Ramos (cell line): ENCODE measurements around the gene AP1B1.
"Not testable (repeated sequence)": the region's sequence is repeated elsewhere in the genome, so short reads cannot be mapped to it uniquely, and the experiment has no call there.

Source experiments
- in situ Hi-C: fragments of 300-500 bp; cut with MboI; formaldehyde crosslinking; loops from one replicate; pipeline ENCODE4 v1.14.3; 2022; ENCODE audit warnings: low sequenced_read_pairs; ENCODE audit not compliant: unreplicated experiment

AP1B1 gene

DNA sequence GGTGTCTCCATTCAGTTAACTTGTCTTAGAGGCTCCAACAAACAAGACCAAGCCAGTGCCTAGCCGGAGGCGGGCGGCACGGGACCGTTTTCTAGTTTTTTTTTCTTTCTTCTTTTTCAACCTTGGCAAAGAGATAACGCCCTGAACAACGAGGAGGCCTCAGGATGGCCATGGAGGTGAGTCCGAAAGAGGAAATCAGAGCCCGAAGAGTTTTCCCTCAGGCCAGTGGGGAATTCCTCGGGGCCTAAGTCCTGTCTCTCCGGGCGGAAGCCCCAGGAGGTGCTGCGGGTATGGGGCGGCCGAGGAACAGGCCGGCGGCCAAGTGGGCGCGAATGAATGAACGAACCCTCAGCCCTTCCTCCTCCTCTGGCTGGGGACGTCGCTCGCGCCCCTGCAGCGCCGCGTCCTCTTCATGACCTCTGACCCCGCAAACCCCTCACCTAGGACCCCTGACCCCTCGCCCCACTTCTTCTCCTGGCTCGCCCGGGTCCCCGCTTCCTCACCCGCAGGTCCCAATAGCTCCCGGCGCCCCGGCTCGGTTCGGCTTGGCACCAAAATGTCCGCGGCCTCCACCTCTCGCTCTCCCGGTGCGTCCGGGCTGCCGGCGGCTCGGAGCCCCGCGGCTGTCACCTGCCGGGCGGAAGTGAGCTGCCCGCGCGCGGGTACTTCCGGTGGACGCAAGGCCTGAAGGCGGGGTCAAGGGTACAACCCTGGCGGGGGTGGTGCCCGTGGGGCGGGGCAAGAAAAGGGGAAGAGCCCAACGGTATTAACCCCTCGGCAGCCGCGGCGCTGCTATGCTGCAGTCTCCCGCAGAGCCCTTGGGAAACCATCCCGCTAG lies at the start of gene AP1B1:
AP1B1 (minus strand) TSS at position 650 of the 838 bp plus-strand sequence. CDS start 21,327 bp downstream, outside the sequence.
- in situ Hi-C loops = loop anchor here (25.0 kb wide), 1 partner anchor 576 kb away; the partner anchor contains the start of gene XBP1

DNA sequence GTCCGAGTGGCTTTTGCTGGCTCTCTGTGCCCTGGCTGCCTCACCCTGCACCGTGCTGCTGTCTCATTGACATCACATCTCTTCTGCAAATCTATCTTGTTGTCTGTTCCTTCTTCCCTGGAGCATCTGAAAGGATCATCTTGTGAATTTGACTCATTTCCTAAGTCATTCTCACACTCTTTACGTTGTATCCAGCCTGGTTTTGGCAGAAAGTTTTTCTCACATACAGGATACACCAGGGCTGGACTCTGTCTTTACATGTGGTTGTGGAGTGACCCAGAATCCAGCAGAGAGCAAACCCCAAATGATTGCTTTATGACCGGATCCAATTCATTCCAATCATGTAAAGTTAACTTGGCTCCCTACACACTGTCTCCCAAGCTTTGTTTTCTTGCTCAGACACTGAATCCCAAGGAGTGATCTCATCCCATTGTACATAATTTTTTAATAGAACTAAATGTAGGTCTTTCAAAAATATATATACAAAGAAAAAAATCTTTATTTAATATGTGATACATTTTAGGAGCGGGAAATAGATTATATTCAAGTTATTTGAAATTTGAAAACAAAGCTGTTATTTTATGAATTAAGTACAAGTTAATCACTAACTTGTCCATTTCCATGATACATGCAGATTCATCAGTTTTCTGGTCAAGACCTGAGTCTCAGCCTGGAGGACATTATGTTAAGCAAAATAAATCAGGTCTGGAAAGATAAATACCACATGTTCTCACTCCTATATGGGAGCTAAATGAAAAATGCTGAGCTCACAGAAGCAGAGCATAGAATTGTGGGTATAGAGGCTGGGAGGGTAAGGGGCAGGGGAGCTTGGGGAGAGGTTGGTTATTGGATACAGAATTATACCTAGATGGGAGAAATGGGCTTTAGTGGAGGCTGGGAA lies 47.1 kb upstream of the AP1B1 start:
- in situ Hi-C loops = no loop called here

DNA sequence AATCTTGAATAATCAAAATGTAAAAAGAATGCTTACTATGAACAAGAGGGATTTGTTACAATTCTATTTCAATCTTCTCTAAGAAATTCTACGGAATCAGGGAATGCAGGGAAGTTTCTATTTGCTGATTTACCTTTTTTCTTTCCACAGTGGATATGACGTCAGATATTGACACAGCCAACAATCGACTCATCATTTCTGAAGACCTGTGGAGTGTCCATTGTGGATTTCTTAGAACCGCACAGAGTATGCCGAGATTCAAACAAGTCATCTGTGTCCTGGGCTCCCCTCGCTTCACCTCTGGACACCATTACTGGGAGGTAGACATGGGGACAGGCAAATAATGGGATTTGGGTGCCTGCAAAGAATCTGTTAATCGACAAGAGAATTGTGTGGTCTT lies 45.9 kb upstream of the AP1B1 start:
- in situ Hi-C loops = no loop called here

DNA sequence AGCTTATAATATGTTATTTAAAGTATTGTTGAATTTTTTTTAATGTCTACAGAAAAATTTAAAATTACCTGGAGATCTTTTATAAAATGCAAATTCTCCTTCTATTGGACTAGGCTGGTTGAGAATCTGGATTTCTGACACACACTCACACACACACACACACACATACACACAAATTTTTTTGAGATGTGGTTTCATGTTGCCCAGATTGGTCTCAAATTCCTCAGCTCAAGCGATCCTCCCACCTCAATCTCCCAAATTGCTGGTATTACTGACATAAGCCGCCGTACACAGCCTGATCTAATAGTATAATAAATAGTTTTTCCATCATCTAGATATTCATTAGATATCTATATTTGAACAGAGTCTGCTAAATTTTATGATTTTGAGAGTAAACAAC lies 45.5 kb upstream of the AP1B1 start:
- in situ Hi-C loops = no loop called here

DNA sequence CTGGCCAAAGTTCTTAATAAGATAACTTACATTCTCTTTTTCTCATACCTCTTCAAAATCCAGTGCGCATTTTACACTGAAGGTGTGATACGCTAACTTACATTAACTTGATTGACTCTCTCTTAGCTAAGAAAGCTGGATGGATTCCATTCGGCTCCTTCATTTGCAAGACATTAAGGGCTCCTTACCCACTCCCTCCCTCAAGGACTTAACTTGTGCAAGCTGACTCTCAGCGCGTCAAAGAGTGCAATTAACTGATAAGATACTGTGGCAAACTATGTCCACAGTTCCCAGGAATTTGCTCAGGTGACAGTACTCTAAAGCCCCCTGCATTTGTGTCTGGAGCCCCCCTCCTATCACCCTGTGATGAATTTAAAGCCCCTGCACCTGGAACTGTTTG lies 43.6 kb upstream of the AP1B1 start:
- in situ Hi-C loops = no loop called here

DNA sequence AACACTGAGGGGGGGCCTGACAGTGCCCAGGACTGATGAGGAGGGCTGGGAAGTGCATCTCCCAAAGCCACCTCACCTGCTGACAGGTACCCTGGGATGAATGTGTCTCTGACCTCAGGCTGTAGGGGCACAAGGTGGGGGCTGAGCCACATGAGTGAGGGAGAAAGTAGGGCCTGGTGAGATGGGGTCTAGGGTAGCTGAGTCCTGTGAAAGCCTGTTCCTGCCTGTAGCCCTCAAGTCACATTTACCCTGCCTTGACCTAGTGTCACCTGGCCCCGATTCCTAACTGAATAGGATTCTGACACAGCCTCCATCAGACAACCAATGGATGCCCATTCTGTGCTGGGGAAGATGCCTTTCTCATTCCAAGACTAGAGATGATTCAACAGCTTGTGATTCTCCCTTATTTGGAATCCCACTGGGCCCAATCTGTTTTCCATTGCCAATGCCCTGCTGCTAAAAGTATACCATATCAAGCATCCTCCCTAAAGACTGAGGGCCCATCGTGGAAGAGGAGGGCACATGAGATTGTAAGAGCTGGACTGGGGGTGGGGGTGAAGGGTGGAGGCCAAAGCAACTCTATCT lies 38.9 kb upstream of the AP1B1 start:
- in situ Hi-C loops = no loop called here

DNA sequence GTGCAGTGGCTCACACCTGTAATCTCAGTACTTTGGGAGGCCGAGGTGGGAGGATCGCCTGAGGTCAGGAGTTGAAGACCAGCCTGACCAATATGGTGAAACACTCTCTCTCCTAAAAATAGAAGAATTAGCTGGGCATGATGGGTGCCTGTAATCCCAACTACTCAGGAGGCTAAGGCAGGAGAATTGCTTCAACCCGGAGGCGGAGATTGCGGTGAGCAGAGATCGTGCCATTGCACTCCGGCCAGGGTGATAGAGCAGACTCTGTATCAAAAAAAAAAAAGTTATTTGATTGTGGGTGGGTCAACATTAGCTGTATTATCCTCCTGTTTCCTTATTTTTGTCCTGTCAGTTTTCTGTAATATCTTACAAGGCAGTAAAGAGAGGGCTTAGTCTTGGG lies 38.1 kb upstream of the AP1B1 start:
- in situ Hi-C loops = no loop called here

DNA sequence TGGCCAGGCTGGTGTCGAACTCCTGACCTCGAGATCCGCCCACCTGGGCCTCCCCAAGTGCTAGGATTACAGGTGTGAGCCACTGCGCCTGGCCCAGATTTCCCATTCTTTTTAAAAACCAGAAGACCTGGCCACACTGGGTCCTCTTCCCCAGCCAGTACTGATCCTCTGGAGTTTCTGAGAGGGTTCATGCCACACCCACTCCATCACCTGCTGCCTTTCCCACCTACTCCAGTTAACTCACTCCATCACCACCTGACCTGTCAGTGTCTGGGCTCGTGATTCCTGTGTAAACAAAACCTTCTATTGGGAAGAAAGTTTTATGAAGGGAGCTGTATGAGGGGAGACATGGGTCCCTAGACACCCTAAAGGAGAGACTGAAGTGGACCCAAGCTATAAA lies 30.3 kb upstream of the AP1B1 start:
- in situ Hi-C loops = not testable (repeated sequence)

DNA sequence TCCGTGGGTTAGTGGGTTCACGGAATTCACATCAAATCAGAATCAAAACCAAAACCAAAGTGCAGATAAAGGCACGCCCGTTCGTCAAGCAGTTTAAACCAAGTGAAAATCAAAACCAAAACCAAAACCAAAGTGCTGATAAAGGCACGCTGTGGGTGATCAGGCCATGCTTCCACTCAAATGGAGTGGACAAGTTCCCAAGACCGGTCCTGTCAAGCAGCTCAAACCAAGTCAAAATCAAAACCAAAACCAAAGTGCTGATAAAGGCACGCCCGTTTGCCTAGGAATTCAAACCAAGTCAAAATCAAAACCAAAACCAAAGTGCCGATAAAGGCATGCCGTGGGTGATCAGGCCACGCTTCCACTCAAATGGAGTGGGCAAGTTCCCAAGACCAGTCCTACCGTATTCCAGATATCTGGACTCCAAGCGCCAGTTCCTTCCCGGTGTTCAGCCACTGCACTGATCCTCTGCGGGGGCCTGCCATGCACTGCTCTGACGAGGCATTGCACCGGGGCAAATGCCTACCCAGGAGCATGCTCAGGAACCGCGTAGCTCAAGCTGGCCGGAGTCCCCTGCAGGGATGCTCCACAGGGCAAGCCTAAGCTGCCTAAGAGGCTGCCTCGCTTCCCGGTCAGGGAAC lies 26.7 kb upstream of the AP1B1 start:
- in situ Hi-C loops = not testable (repeated sequence)

DNA sequence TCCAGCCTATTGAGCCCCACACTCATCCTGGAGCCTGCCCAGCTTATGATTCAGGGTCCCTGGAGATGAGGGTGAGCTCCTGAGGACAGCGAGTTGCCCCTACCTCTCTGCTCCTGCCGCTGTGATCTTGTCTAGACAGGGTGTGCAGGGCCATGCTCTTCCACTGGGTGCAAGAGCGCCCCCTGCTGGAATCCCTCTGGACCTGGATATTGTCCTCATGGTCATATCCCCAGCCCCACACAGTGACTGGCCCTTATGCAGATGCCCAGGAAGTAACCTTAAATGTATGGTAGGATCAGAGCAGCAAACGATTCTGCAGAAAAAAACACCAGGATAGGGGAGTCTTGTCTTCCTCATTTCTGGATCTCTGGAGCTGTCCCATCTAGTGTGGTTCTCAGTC lies 24.4 kb upstream of the AP1B1 start:
- in situ Hi-C loops = not testable (repeated sequence)

DNA sequence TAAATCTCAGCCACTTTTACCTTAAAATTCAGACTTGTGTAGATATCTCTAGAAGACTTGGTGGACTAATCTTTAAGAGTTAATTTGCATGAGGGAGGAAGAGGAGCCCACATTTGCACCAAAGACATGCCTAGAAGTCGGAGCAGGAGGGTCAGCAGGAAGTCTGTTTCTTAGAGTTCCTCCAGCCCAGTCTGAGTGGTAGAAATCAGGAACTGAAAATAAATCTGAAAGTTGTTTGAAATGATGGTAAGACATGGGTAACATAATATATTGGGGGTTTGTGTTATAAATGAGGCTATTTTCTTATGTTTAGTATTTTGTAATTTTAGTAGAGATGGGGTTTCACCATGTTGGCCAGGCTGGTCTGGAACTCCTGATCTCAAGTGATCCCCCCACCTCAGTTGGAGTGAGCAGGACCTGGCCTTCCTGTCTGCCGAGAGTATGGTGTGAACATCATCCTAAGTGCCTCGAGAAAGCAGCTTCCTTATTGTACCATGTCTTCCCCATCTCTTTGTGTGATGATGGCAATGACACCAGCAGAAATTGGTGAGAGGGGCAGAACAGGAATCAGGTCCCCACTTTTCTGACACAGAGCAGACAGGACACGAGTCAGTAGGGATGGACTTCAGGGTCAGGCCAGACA lies 23.3 kb upstream of the AP1B1 start:
- in situ Hi-C loops = not testable (repeated sequence)

DNA sequence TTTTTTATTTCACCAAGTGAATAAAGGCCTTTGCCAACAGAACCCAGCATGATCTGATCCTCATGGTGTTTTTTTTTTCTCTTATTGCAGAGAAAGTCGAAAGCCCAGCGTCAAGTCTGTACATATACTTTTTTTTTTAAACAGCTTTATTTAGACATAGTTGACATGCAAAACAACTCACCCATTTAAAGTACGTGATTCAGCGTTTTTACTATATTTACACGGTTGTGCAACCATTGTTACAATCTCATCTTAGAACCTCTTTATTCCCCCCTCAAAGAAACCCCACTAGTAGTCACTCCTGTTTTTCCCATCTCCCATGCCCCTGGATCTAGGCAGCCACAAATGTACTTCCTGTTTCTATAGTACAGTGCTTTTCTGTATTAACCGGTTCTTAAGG lies 20.6 kb upstream of the AP1B1 start:
- in situ Hi-C loops = no loop called here

DNA sequence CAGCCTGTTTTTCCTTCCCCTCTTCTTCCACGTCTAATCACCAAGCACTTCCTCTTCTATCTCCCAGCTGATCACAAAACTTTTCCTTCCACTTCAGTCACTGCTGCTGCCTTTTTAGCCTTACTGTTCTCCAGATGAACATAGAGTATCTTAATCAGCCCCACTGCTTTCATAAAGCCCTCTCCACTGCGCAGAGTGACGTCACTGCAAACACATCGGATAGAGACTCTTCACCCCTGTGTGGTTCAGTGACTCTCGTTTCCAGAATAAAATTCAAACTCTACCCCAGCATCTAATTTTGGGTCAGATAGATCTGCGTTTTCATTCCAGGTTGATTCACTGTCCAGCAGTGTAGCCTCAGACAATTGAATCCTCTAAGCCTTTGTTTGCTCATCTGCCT lies 13.2 kb upstream of the AP1B1 start:
- in situ Hi-C loops = not testable (repeated sequence)

DNA sequence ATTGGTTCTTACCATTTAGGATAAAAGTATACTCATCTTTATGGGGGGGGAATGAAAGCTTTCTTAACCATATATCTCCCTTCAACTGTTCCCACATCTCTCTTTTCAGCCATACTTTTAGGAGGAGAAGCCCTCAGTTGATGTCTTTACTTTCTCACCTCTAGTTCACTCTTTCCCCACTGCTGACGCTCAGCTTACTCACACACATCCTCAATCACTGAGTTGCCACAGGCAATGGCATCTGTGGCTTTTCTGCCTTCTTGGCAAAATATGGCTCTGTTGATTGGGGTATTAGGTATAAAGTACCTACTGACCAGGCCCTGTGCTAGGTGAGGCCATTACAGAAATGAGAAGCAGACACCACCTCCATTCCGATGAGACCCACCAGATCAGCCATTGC lies 12.2 kb upstream of the AP1B1 start:
- in situ Hi-C loops = no loop called here

DNA sequence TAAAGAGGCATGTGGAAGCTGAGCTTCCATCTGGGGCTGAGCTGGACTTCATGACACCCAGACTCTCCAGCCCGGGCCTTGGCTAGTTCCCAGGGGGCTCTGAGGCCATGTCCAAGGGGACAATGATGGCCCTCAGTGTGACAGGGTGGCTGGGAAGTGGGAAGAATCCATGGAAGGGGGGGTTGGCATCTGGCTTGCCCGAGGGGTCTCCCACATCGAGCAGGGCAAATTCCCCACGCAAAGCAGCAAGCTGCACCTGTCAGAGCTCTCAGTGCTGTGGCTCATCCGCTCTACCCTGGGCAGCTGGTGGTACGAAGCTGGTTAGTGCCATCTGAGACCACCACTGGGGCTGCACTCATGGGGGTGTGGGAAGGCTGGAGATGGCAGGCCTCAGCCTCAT lies 9.4 kb upstream of the AP1B1 start:
- in situ Hi-C loops = loop anchor here (25.0 kb wide), 1 partner anchor 585 kb away; the partner anchor contains the start of gene XBP1

DNA sequence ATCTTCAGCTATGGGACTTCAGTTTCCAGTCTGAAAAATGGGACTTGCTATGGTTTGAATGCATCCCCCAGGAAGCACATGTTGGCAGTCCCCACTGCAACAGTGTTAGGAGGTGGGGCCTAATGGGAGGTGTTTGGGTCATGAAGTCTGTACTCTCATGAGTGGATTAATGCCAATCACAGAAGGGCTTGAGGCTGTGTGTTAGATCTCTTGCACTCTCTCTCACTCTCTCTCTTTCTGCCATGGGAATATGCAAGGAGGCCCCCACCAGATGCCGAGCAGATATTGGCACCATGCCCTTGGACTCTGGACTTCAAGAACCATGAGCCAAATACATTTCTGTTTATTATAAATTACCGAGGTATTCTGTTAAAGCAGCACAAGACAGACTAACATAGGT lies 7.8 kb upstream of the AP1B1 start:
- in situ Hi-C loops = loop anchor here (25.0 kb wide), 1 partner anchor 584 kb away; the partner anchor contains the start of gene XBP1

DNA sequence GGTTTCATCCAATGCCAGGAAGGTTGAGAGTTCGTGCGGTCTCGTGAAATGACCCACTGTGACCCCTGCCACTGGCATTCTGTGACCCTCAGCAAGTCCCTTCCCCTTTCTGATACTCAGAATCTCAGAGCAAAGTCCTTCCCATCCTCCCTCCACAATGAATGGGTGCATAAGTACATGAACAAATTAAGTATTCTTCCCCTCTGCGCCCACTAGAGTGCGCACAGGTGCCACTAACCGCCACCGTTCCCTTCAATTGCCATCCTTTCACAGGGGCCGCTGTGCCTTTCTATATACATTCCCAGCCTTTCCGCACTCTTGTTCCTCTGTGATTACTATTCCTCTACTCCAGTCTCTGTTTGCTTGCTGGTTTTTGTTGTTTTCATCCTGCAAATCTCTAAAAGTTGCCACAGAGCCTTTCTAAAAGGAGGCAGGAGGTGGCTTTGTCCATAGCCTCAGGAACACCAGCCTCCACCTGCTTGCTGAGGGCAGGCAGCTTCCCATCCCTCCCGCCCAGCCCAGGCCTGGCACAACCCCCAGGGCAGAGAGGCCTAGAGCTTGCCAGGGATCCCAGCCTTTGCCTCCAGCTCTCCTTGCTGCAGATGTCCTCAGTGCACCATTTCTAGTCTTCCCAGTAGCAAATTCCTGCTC lies 6.7 kb upstream of the AP1B1 start:
- in situ Hi-C loops = loop anchor here (25.0 kb wide), 1 partner anchor 583 kb away; the partner anchor contains the start of gene XBP1

DNA sequence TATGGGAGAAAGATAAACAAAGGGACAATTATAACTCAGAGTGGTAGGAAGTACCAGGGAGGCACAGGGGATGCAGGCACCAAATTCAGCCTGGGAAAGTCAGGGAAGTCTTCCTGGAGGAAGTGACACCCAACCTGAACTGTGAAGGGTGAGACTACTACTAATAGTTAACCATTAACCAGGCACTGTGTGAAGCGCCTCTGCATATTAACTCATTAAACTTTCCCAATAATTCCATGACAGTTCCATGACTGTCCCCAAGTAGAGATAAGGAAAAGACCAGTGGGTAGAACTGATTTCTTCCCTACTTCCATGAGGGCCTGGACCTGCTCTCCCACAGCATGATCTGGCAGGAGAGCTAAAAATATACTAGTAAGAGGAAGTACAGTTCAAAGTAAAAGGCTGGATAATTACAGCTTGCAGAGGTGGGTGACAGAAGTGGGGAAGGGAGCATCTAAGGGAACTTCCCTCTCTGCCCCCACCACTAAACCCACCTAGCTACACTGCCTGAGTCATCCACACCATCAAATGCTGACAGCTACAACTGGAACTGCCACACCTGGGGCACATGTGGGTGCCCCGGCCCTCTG lies 4.7 kb upstream of the AP1B1 start:
- in situ Hi-C loops = loop anchor here (25.0 kb wide), 1 partner anchor 581 kb away; the partner anchor contains the start of gene XBP1

DNA sequence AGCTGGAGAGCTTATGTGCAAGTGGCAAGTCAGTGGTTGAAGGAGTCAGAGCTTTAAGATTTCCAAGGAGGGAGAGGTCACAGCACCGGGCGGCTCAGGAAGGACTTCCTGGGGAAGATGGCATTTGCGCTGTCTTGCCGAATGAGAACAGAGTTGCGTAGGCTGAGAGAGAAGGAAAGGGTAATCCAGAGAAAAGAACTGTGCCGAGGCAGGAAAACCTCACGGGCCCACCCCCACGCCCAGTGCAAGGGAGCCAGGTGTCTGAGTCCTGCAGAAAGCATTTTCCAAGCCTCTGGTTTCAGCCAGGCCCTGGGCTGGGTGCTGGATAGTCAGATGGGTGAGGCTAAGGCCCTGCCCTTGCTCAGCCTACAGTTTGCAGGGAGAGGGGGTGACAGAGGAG lies 3.2 kb upstream of the AP1B1 start:
- in situ Hi-C loops = loop anchor here (25.0 kb wide), 1 partner anchor 579 kb away; the partner anchor contains the start of gene XBP1
